ENCODE results near the gene TRIM28.
"Not testable (repeated sequence)": the region's sequence is repeated elsewhere in the genome, so short reads cannot be mapped to it uniquely, and the experiment has no call there.

Gene TRIM28

GRCh38 chr19:58519355-58520256 is 24.3 kb upstream of the TRIM28 start, which contains the start of gene ZBTB45:
Gene ZBTB45 (minus strand): TSS chr19:58519810. CDS start chr19:58517673, 2,137 bp downstream.
- DNase-seq = peak; percentile 96

GRCh38 chr19:58520257-58520599 is 23.6 kb upstream of the TRIM28 start:
- no peak for DNase-seq

GRCh38 chr19:58521651-58522050 is 22.2 kb upstream of the TRIM28 start:
- DNase-seq = no peak

- DNase-seq = no peak
Measured at GRCh38 chr19:58522709-58523108, 21.2 kb upstream of the TRIM28 start.

GRCh38 chr19:58529405-58529804 is 14.5 kb upstream of the TRIM28 start:
- no peak for DNase-seq

- DNase-seq = no peak
Measured at GRCh38 chr19:58531034-58531840, 12.6 kb upstream of the TRIM28 start.

- no peak for DNase-seq
Measured at GRCh38 chr19:58535857-58536256, 8.0 kb upstream of the TRIM28 start.

GRCh38 chr19:58536852-58537798 is 6.7 kb upstream of the TRIM28 start:
- DNase-seq = no peak

- DNase-seq = peak; percentile 79
Measured at GRCh38 chr19:58538257-58539168, 5.4 kb upstream of the TRIM28 start.

- not testable (repeated sequence) for DNase-seq
Measured at GRCh38 chr19:58539169-58539559, 4.7 kb upstream of the TRIM28 start.

GRCh38 chr19:58542641-58543372 is 1.1 kb upstream of the TRIM28 start:
- DNase-seq = not testable (repeated sequence)

- no peak for DNase-seq
Measured at GRCh38 chr19:58544591-58545285, 874 bp downstream of the TRIM28 start.

GRCh38 chr19:58545286-58546018 is 1.6 kb downstream of the TRIM28 start:
- DNase-seq = no peak

GRCh38 chr19:58546019-58546530 is 2.2 kb downstream of the TRIM28 start:
- DNase-seq = no peak

GRCh38 chr19:58547323-58548312 is 3.8 kb downstream of the TRIM28 start:
- DNase-seq = no peak

- DNase-seq = no peak
Measured at GRCh38 chr19:58548859-58549663, 5.2 kb downstream of the TRIM28 start.
